ENCODE measurements around the gene C1orf35. TPM values are rescaled to one million over a fixed set of nuclear protein-coding genes. Genes with fewer than 3 reads are reported as not detected.

C1orf35 gene
- total and polyA plus RNA-seq, 2 of the 4 experiments (the other 2 are of a cell fraction): 4.3 to 13.0 TPM

- no peak for TF ChIP-seq CTCF (conservative IDR thresholded peaks at IDR 0.05; ENCODE audit: low read depth, low read length)
- no peak for TF ChIP-seq FOS (IDR thresholded peaks at IDR 0.05; ENCODE audit: low read depth, low read length)
Measured at GRCh38 chr1:228150120-228150460, 47.0 kb upstream of the C1orf35 start (continued).

GRCh38 chr1:228149406-228150119, 46.4 kb upstream of the C1orf35 start, which contains the start of gene GJC2:
TSS of gene GJC2 (plus strand) at chr1:228149930. CDS start at chr1:228157759, 7,829 bp downstream.
- Histone ChIP-seq H2BK120ac (ENCODE audit: low read depth, low read length) (peak within 1 kb of the TSS; percentile 46), H3K4me1 (ENCODE audit: control insufficient read depth, insufficient read depth, low read length) (peaks cover 23% of the 10 kb centered on the region), H2BK15ac (ENCODE audit: low read depth, low read length) (no peak within 1 kb of the TSS; the same call in 2 of the 3 replicates), H3K27me3 (ENCODE audit: control insufficient read depth, insufficient read depth, low read length) (no peaks in the 10 kb centered on the region), H2AK9ac (replicated peaks; ENCODE audit: low read depth, low read length, poor library complexity) (peak within 1 kb of the TSS; percentile 95), H3K4me2 (ENCODE audit: low read depth, low read length) (peak within 1 kb of the TSS; percentile 64), H3K14ac (replicated peaks; ENCODE audit: low read depth, low read length) (peak within 1 kb of the TSS; percentile 71), H4K91ac (ENCODE audit: insufficient read depth, low read depth, low read length) (peak within 1 kb of the TSS; percentile 80), H4K8ac (ENCODE audit: low read depth in 2 of 2, low read length in 2 of 2) (peak within 1 kb of the TSS; percentile 70 to 80), H4K20me1 (ENCODE audit: insufficient read depth, low read length) (peaks cover 33% of the 10 kb centered on the region), H3K4ac (ENCODE audit: low read depth, low read length) (peak within 1 kb of the TSS; percentile 83), H3K9me3 (ENCODE audit: control insufficient read depth, insufficient read depth, low read length) (no peaks in the 10 kb centered on the region), H2AFZ (replicated peaks; ENCODE audit: low read length, poor library complexity) (peak within 1 kb of the TSS; percentile 78), H2BK5ac (ENCODE audit: low read depth, low read length, poor library complexity, severe bottlenecking) (peak within 1 kb of the TSS; percentile 89), H2AK5ac (ENCODE audit: low read depth, low read length) (peak within 1 kb of the TSS; percentile 67), H3K23ac (ENCODE audit: low read depth, low read length) (no peak within 1 kb of the TSS), H3K56ac (ENCODE audit: extremely low read depth, insufficient read depth, low read length) (0 out of 2 replicates have a peak within 1 kb of the TSS, but pooled peaks have one; percentile 26), H3K18ac (ENCODE audit: low read depth, low read length) (peak within 1 kb of the TSS; percentile 24; the same call in 1 of the 2 replicates), H2BK20ac (ENCODE audit: low read depth, low read length) (no peak within 1 kb of the TSS), H3K79me1 (ENCODE audit: low read depth in 1 of 2, low read length in 2 of 2) (peaks cover 9 to 61% of the 10 kb centered on the region in 2 experiments), H3K9me1 (ENCODE audit: insufficient read depth, low read length) (peaks cover 9% of the 10 kb centered on the region), H3K36me3 (ENCODE audit: control insufficient read depth, insufficient read depth, low read length) (peaks cover 10% of the 10 kb centered on the region), H3K9ac (ENCODE audit: low read depth, low read length) (peak within 1 kb of the TSS; percentile 21), H3K27ac (ENCODE audit: insufficient read depth, low read length) (peak within 1 kb of the TSS; percentile 86), H4K5ac (ENCODE audit: low read depth, low read length) (peak within 1 kb of the TSS; percentile 64), H3K4me3 (ENCODE audit: insufficient read depth, low read depth, low read length) (no peak within 1 kb of the TSS)
- no peak for TF ChIP-seq CHD1 (IDR thresholded peaks at IDR 0.05; ENCODE audit: low read depth, low read length)
- no peak for TF ChIP-seq RAD21 (IDR thresholded peaks at IDR 0.05; ENCODE audit: low read length)
- no peak for TF ChIP-seq RCOR1 (IDR thresholded peaks at IDR 0.05; ENCODE audit: insufficient replicate concordance, low read length)
- no peak for TF ChIP-seq USF2 (IDR thresholded peaks at IDR 0.05; ENCODE audit: low read depth, low read length)
- no peak for TF ChIP-seq CTCF (conservative IDR thresholded peaks at IDR 0.05; ENCODE audit: low read depth, low read length)
- no peak for TF ChIP-seq POLR2A (IDR thresholded peaks at IDR 0.05; ENCODE audit: low read depth, low read length)
- no peak for TF ChIP-seq RFX5 (IDR thresholded peaks at IDR 0.05; ENCODE audit: low read depth, low read length)
- peak; percentile 40; the same call in 1 of the 2 replicates for TF ChIP-seq MAZ (IDR thresholded peaks at IDR 0.05; ENCODE audit: borderline replicate concordance, low read depth, low read length)
- 30% methylated on average over 4 of the region's 17 CpGs; no CpG with 5 or more reads in 1 of the 2 experiments for WGBS, 2 experiments (ENCODE audit: extremely low coverage in 2 of 2, insufficient read length in 1 of 2)
- ChIA-PET POLR2A (ENCODE audit: unreplicated experiment) (no interaction called here), CTCF (interaction anchor here (1.3 kb wide), 1 partner anchor 150 kb away, joined by 3 read pairs; no protein-coding TSS in a partner anchor)
- DNase-seq: peak; percentile 18
- ATAC-seq (ENCODE audit: low read depth): peak; percentile 54
- dilution Hi-C loops (cut with HindIII; ENCODE audit: low sequenced_read_pairs, unreplicated experiment): no loop called here
- no TSS peak for BruUV-seq (replicated peaks)
- intact Hi-C loops (cut with micrococcal nuclease): loop anchor here (1.0 kb wide), 1 partner anchor 9 kb away; the partner anchor contains the start of gene GUK1
- in situ Hi-C loops (cut with MboI; ENCODE audit: low sequenced_read_pairs): no loop called here

Data from IMR-90 (cell line).